H9 (cell line): ENCODE measurements around the gene TMPRSS3. TPM values are rescaled to one million over a fixed set of nuclear protein-coding genes. Genes with fewer than 3 reads are reported as not detected.

Source experiments
- DNase-seq: peaks from one replicate; pipeline ENCODE4 v3.0.0-alpha.2; 2017
- H2AFZ ChIP-seq: one replicate; pipeline ENCODE4 v1.6.1; 2013; ENCODE audit warnings: mild to moderate bottlenecking, low read length, control low read depth, moderate library complexity
- H2AK5ac ChIP-seq: 2 replicates; pipeline ENCODE4 v1.6.1; 2013; ENCODE audit warnings: low read length, control low read depth, mixed read lengths; ENCODE audit not compliant: insufficient read length
- H2BK120ac ChIP-seq: one replicate; pipeline ENCODE4 v1.6.1; 2013; ENCODE audit warnings: low read depth, mild to moderate bottlenecking, low read length, control low read depth, inconsistent platforms; ENCODE audit not compliant: poor library complexity, severe bottlenecking
- H2BK12ac ChIP-seq: 2 replicates; pipeline ENCODE4 v1.6.1; 2013; ENCODE audit warnings: low read length, control low read depth, mixed read lengths, low read depth; ENCODE audit not compliant: insufficient read length
- H2BK15ac ChIP-seq: 2 replicates; pipeline ENCODE4 v1.6.1; 2013; ENCODE audit warnings: low read depth, low read length, control low read depth
- H2BK20ac ChIP-seq: one replicate; pipeline ENCODE4 v1.6.1; 2013; ENCODE audit warnings: low read depth, mild to moderate bottlenecking, low read length, control low read depth, inconsistent platforms; ENCODE audit not compliant: poor library complexity, severe bottlenecking
- H2BK5ac ChIP-seq: 2 replicates; pipeline ENCODE4 v1.6.1; 2013; ENCODE audit warnings: low read length, control low read depth, mixed read lengths; ENCODE audit not compliant: insufficient read length
- H3K14ac ChIP-seq: 2 replicates; pipeline ENCODE4 v1.6.1; 2013; ENCODE audit warnings: low read length, control low read depth; ENCODE audit not compliant: insufficient read depth
- H3K18ac ChIP-seq: 2 replicates; pipeline ENCODE4 v1.6.1; 2013; ENCODE audit warnings: low read depth, mild to moderate bottlenecking, mixed read lengths, low read length, control low read depth; ENCODE audit not compliant: insufficient read length
- H3K23ac ChIP-seq: 2 replicates; pipeline ENCODE4 v1.6.1; 2013; ENCODE audit warnings: low read length, control low read depth, mixed read lengths, low read depth; ENCODE audit not compliant: insufficient read length
- H3K23me2 ChIP-seq: 2 replicates; pipeline ENCODE4 v1.6.1; 2013; ENCODE audit warnings: low read depth, mild to moderate bottlenecking, mixed read lengths, low read length, control low read depth; ENCODE audit not compliant: insufficient read length, poor library complexity, severe bottlenecking
- H3K27ac ChIP-seq: 2 replicates; pipeline ENCODE4 v1.5.1; 2013; ENCODE audit warnings: low read length, control low read depth, mixed read lengths, low read depth; ENCODE audit not compliant: insufficient read length
- H3K27me3 ChIP-seq: 2 replicates; pipeline ENCODE4 v1.6.1; 2013; ENCODE audit warnings: low read length, control low read depth, inconsistent platforms; ENCODE audit not compliant: insufficient read depth
- H3K4ac ChIP-seq: 2 replicates; pipeline ENCODE4 v1.6.1; 2013; ENCODE audit warnings: low read depth, mild to moderate bottlenecking, control low read depth, inconsistent platforms, low read length, moderate library complexity
- H3K4me1 ChIP-seq: 2 replicates; pipeline ENCODE4 v1.6.1; 2013; ENCODE audit warnings: low read length, control low read depth, inconsistent platforms; ENCODE audit not compliant: insufficient read depth
- H3K4me2 ChIP-seq: 2 replicates; pipeline ENCODE4 v1.6.1; 2013; ENCODE audit warnings: low read length, control low read depth, mixed read lengths; ENCODE audit not compliant: insufficient read length, insufficient read depth
- H3K56ac ChIP-seq: 2 replicates; pipeline ENCODE4 v1.6.1; 2013; ENCODE audit warnings: low read depth, mild to moderate bottlenecking, mixed read lengths, low read length, control low read depth; ENCODE audit not compliant: insufficient read length
- H3K79me1 ChIP-seq: 2 replicates; pipeline ENCODE4 v1.6.1; 2013; ENCODE audit warnings: low read depth, mild to moderate bottlenecking, moderate library complexity, low read length, control low read depth, inconsistent platforms; ENCODE audit not compliant: insufficient read depth, poor library complexity, severe bottlenecking
- H3K79me2 ChIP-seq: 2 replicates; pipeline ENCODE4 v1.6.1; 2013; ENCODE audit warnings: low read length, control low read depth, inconsistent platforms; ENCODE audit not compliant: insufficient read depth
- H3K9ac ChIP-seq: 2 replicates; pipeline ENCODE4 v1.6.1; 2013; ENCODE audit warnings: low read length, control low read depth, mixed read lengths; ENCODE audit not compliant: insufficient read length; ENCODE audit errors: extremely low read depth
- H3K9me3 ChIP-seq: one replicate; pipeline ENCODE4 v1.6.1; 2013; ENCODE audit warnings: low read depth, low read length, inconsistent platforms; ENCODE audit not compliant: control insufficient read depth
- H3T11ph ChIP-seq: one replicate; pipeline ENCODE4 v1.6.1; 2013; ENCODE audit warnings: mild to moderate bottlenecking, low read length, control low read depth, inconsistent platforms
- H4K20me1 ChIP-seq: one replicate; pipeline ENCODE4 v1.6.1; 2013; ENCODE audit not compliant: control insufficient read depth, insufficient read length, insufficient read depth
- H4K5ac ChIP-seq: 2 replicates; pipeline ENCODE4 v1.6.1; 2013; ENCODE audit warnings: low read depth, mild to moderate bottlenecking, mixed read lengths, low read length, control low read depth; ENCODE audit not compliant: insufficient read length
- H4K8ac ChIP-seq: replicated peaks from 2 replicates; pipeline ENCODE4 v1.6.1; 2013; ENCODE audit warnings: low read length, control low read depth, mixed read lengths, low read depth; ENCODE audit not compliant: insufficient read length
- H4K91ac ChIP-seq: 2 replicates; pipeline ENCODE4 v1.6.1; 2013; ENCODE audit warnings: low read depth, mild to moderate bottlenecking, moderate library complexity, mixed read lengths, low read length, control low read depth; ENCODE audit not compliant: insufficient read length
- H3K27ac Mint-ChIP-seq, 3 experiments: 2 replicates in 2 of 3; 3 replicates in 1 of 3; pipeline ENCODE4 v1.8.0; 2020 to 2021; ENCODE audit warnings: mixed read lengths in 3 of 3, mild to moderate bottlenecking in 1 of 3, moderate library complexity in 1 of 3
- H3K27me3 Mint-ChIP-seq: 2 replicates; pipeline ENCODE4 v1.8.0; 2021; ENCODE audit warnings: low read depth, mild to moderate bottlenecking, moderate library complexity, mixed read lengths
- H3K36me3 Mint-ChIP-seq, 3 experiments: 2 replicates in 2 of 3; 3 replicates in 1 of 3; pipeline ENCODE4 v1.8.0; 2020 to 2021; ENCODE audit warnings: low read depth in 3 of 3, mixed read lengths in 3 of 3; ENCODE audit not compliant: insufficient read depth in 1 of 3
- H3K4me1 Mint-ChIP-seq, 2 experiments: 2 replicates each; pipeline ENCODE4 v1.8.0; 2020; ENCODE audit warnings: mixed read lengths in 2 of 2
- H3K4me3 Mint-ChIP-seq, 2 experiments: 2 replicates in 1 of 2; 3 replicates in 1 of 2; pipeline ENCODE4 v1.8.0; 2020 to 2021; ENCODE audit warnings: mild to moderate bottlenecking in 2 of 2, mixed read lengths in 2 of 2, moderate library complexity in 1 of 2
- H3K9me3 Mint-ChIP-seq, 2 experiments: 2 replicates in 1 of 2; 3 replicates in 1 of 2; pipeline ENCODE4 v1.8.0; 2020; ENCODE audit warnings: mild to moderate bottlenecking in 2 of 2, mixed read lengths in 2 of 2, moderate library complexity in 1 of 2
- CTCF ChIP-seq: fragments of 200-600 bp; sonication (generic); conservative IDR thresholded peaks from 3 replicates; pipeline ENCODE4 v1.8.0; 2021; ENCODE audit warnings: antibody characterized with exemption, mild to moderate bottlenecking
- WGBS: extraction: QIAGEN DNeasy Blood & Tissue Kit; methylation state at CpG from one replicate; pipeline ENCODE4 v1.1.7; 2013; ENCODE audit warnings: missing lambda C conversion rate, low lambda C conversion rate, mixed read lengths; ENCODE audit not compliant: insufficient read length; ENCODE audit errors: extremely low coverage; 5-methylcytosine and 5-hydroxymethylcytosine counted together
- total RNA-seq: library from RNA; stranded (reverse); gene quantifications from 2 replicates; pipeline ENCODE4 v1.2.1, GENCODE V29; 2021

Gene TMPRSS3
- total RNA-seq, 1 experiment from 2014 or later = 0.31 TPM

- no peak overlapping the region for H3T11ph ChIP-seq
- H3K4me1 Mint-ChIP-seq = peaks cover 6 to 11% of the 10 kb centered on the region in 2 experiments
- peaks cover 31% of the 10 kb centered on the region for H3K27me3 Mint-ChIP-seq
These were observed 21.4 kb downstream of the TMPRSS3 start for GRCh38 chr21:42374457-42374856.

More at GRCh38 chr21:42374457-42374856, 21.4 kb downstream of the TMPRSS3 start:
- Histone ChIP-seq H3K23me2 (no peaks in the 10 kb centered on the region), H3K56ac (no peak overlapping the region), H3K9ac (no peak overlapping the region), H3K4me1 (no peaks in the 10 kb centered on the region), H3K14ac (no peak overlapping the region), H3K79me2 (no peaks in the 10 kb centered on the region), H3K4me2 (no peak overlapping the region), H2AFZ (no peak overlapping the region), H4K5ac (no peak overlapping the region), H3K27me3 (no peaks in the 10 kb centered on the region), H2BK120ac (no peak overlapping the region), H2BK5ac (no peak overlapping the region), H3K27ac (no peak overlapping the region), H4K8ac (no peak overlapping the region), H2BK15ac (no peak overlapping the region), H3K4ac (no peak overlapping the region), H2BK12ac (no peak overlapping the region), H4K91ac (no peak overlapping the region), H2AK5ac (no peak overlapping the region), H2BK20ac (no peak overlapping the region), H3K18ac (no peak overlapping the region), H3K9me3 (no peaks in the 10 kb centered on the region), H4K20me1 (no peaks in the 10 kb centered on the region), H3K23ac (no peak overlapping the region), H3K79me1 (no peaks in the 10 kb centered on the region)
- no peak for TF ChIP-seq CTCF
- Mint-ChIP-seq H3K4me3 (no peak overlapping the region), H3K36me3 (no peaks in the 10 kb centered on the region), H3K9me3 (no peaks in the 10 kb centered on the region; a peak in 1 of 5 replicates), H3K27ac (no peak overlapping the region)
- no CpG with 5 or more reads among the region's 7 CpGs for WGBS
- no peak for DNase-seq
